Measurements from ENCODE around the gene FNDC7. TPM values are rescaled to one million over a fixed set of nuclear protein-coding genes. Genes with fewer than 3 reads are reported as not detected.

Gene FNDC7
- polyA plus RNA-seq, 1 experiment: not detected

DNA sequence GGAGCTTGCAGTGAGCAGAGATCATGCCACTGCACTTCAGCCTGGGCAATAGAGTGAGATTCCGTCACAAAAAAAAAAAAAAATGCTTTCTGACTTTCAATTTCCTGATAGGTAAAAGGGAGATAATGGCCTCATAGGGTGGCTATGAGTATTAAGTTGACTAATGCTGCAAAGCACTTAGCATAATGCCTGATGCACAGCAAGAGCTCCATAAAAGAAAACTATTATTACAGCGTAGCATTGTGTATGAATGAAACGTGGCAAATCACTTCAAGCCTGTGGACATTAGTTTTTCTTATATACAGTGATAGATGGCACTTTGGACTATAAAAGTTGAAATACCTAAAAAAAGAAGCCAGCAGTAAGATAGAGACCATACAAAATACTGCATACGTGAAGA is 16.8 kb downstream of the FNDC7 start:
- Histone ChIP-seq H3K36me3 (ENCODE audit: control insufficient read depth, insufficient read depth, low read length) (no peaks in the 10 kb centered on the region), H3K27me3 (ENCODE audit: control insufficient read depth, insufficient read depth, low read length) (peaks cover 1% of the 10 kb centered on the region; the same call in 1 of the 2 replicates), H3K4me3 (ENCODE audit: low read depth, low read length) (no peak overlapping the region)
- ChIA-PET POLR2A (no interaction called here), CTCF (interaction anchor here (0.6 kb wide), 1 partner anchor 37 kb away, joined by 3 read pairs; no protein-coding TSS in a partner anchor)
- no peak for DNase-seq (ENCODE audit: low read depth)
- TF ChIP-seq, protein P1, sequence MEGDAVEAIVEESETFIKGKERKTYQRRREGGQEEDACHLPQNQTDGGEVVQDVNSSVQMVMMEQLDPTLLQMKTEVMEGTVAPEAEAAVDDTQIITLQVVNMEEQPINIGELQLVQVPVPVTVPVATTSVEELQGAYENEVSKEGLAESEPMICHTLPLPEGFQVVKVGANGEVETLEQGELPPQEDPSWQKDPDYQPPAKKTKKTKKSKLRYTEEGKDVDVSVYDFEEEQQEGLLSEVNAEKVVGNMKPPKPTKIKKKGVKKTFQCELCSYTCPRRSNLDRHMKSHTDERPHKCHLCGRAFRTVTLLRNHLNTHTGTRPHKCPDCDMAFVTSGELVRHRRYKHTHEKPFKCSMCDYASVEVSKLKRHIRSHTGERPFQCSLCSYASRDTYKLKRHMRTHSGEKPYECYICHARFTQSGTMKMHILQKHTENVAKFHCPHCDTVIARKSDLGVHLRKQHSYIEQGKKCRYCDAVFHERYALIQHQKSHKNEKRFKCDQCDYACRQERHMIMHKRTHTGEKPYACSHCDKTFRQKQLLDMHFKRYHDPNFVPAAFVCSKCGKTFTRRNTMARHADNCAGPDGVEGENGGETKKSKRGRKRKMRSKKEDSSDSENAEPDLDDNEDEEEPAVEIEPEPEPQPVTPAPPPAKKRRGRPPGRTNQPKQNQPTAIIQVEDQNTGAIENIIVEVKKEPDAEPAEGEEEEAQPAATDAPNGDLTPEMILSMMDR (IDR thresholded peaks at IDR 0.05; ENCODE audit: insufficient read depth, low read depth, low read length): no peak

DNA sequence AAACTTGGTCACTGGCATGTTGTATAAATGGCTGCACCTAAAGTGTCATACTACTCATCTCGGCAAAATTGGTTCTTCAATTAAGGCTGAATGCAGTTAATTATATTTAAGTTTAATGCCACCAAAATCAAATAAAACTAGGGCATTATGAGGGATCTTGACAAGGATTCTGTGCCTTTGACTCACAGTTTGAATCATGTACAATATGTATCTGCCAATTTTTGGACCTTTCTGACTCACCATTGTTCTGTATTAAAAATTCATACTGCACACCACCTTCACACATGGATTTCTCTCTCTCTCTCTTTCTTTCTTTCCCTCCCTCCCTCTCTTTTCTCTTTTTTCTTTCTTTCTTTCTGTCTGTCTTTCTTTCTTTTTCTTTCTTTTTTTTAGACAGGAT is 19.7 kb downstream of the FNDC7 start:
- Histone ChIP-seq H3K4me3 (ENCODE audit: low read depth, low read length) (no peak overlapping the region), H3K27me3 (ENCODE audit: control insufficient read depth, insufficient read depth, low read length) (peaks cover 2% of the 10 kb centered on the region; the same call in 1 of the 2 replicates), H3K36me3 (ENCODE audit: control insufficient read depth, insufficient read depth, low read length) (no peaks in the 10 kb centered on the region)
- ChIA-PET POLR2A (no interaction called here), CTCF (no interaction called here)
- TF ChIP-seq, protein P1 (IDR thresholded peaks at IDR 0.05; ENCODE audit: insufficient read depth, low read depth, low read length): no peak
- no peak for DNase-seq (ENCODE audit: low read depth)

DNA sequence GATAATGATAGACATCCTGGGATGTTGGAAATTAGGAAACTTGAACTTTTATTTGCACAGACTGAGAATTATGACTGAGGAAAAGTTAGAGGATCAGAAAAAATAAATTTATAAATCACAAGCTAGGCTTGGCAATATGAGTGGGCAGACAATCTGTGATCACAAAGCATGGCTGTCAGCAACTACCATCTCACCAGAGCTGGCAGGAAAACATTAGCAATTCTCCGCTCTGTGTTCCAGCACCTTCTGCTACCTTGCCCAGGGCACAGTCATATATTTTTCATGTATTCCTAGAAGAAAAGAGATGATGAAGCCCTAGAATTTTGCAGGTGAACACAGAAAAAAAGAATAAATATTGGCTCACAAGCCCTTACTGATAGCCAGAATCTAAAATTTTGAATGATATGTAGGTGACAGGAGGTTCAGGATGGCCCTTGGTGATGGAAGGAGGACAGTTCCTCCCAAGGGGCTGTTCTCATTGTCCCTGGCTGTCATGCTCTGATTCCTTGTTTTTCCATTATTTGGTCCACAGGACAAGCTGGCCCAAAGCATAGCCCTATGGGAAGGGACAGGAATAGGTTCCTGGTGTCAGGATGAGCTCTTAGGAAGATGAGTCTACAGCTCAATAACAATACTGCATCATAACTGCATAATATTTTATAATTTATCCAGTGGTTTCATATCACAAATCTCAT is 21.6 kb downstream of the FNDC7 start:
- CTCF ChIA-PET: interaction anchor here (0.6 kb wide), 1 partner anchor 9 kb away, joined by 3 read pairs; no protein-coding TSS in a partner anchor
- no peak for DNase-seq (ENCODE audit: low read depth)
- peaks cover 2% of the 10 kb centered on the region; the same call in 1 of the 2 replicates for H3K27me3 ChIP-seq (ENCODE audit: control insufficient read depth, insufficient read depth, low read length)
- H3K36me3 ChIP-seq (ENCODE audit: control insufficient read depth, insufficient read depth, low read length): no peaks in the 10 kb centered on the region
- TF ChIP-seq, protein P1 (IDR thresholded peaks at IDR 0.05; ENCODE audit: insufficient read depth, low read depth, low read length): no peak
- no peak overlapping the region for H3K4me3 ChIP-seq (ENCODE audit: low read depth, low read length)
- POLR2A ChIA-PET: no interaction called here

DNA sequence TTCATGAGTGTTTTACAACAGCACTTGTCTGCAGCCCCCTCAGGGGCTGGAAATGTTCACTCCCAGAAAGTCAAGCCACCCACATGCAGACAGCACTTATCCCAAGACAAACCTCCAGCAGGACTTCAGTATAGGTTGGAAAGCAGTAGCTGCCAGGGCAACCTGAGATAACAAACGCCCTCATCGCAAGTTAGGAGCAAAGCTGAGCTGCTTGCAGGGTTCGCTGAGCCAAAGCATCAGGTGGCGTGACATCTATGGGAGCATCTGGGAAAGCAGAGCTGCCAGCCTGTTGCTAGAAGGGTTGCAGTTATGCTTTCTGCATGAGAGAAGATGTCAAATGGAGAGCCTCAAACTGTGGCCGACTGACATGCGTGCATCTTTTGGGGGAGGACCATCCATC is 29.5 kb downstream of the FNDC7 start:
- POLR2A ChIA-PET: no interaction called here

DNA sequence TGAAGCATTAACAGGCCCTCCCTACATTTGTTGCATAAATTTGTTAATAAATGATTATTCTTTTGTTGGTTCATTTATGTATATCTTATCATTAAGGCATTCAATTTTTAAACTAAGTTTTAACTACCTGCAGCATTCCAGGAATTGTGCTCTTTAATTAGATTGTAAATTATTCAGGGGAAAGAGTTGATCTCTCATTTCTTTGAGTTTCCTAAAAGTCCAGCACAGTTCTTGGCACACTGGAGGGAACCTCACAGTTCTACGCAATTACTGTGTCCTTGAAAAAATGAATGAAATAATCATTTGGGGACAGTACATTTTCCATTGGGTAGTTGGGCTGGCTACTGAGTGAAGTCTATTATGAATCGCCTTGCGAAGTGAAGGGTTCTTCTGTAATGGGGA is 33.3 kb downstream of the FNDC7 start:
- no peak overlapping the region for H3K4me3 ChIP-seq (ENCODE audit: low read depth, low read length)
- no peaks in the 10 kb centered on the region for H3K27me3 ChIP-seq (ENCODE audit: control insufficient read depth, insufficient read depth, low read length)
- CTCF ChIA-PET: interaction anchor here (0.8 to 1.2 kb wide), 2 partner anchors 17 to 54 kb away, joined by 3 to 4 read pairs; partner anchors contain the start of gene PRPF38B
- H3K36me3 ChIP-seq (ENCODE audit: control insufficient read depth, insufficient read depth, low read length): no peaks in the 10 kb centered on the region
- DNase-seq (ENCODE audit: low read depth): no peak
- TF ChIP-seq, protein P1 (IDR thresholded peaks at IDR 0.05; ENCODE audit: insufficient read depth, low read depth, low read length): no peak
- POLR2A ChIA-PET: no interaction called here

More for the DNA sequence above, 29.5 kb downstream of the FNDC7 start:
- H3K27me3 ChIP-seq (ENCODE audit: control insufficient read depth, insufficient read depth, low read length): no peaks in the 10 kb centered on the region
- CTCF ChIA-PET: no interaction called here
- H3K36me3 ChIP-seq (ENCODE audit: control insufficient read depth, insufficient read depth, low read length): no peaks in the 10 kb centered on the region
- TF ChIP-seq, protein P1 (IDR thresholded peaks at IDR 0.05; ENCODE audit: insufficient read depth, low read depth, low read length): no peak
- H3K4me3 ChIP-seq (ENCODE audit: low read depth, low read length): no peak overlapping the region
- no peak for DNase-seq (ENCODE audit: low read depth)
